Stimulated activated naive CD8-positive, alpha-beta T cell treated with anti-CD3 and anti-CD28 coated beads, Interleukin-15, Interleukin-2, amounts not matched to agents 100 U/mL and 50 U/mL, for 24 hours (primary cell): Measurements from ENCODE around the gene HS6ST3.

ENCODE experiments used
- ATAC-seq: fragments of 150-1000 bp; cut with Tn5 transposase; one replicate; pipeline ENCODE4 v1.10.0; 2021
- DNase-seq: peaks from one replicate; pipeline ENCODE4 v3.0.0; 2021

HS6ST3 gene

GRCh38 chr13:96844195-96844594 lies 754.3 kb downstream of the HS6ST3 start:
- DNase-seq (no peak), ATAC-seq (no peak)

- DNase-seq (no peak), ATAC-seq (no peak)
Observed at GRCh38 chr13:96844616-96845015, 754.7 kb downstream of the HS6ST3 start.

GRCh38 chr13:96848286-96848685 lies 758.4 kb downstream of the HS6ST3 start:
- no peak for ATAC-seq
- DNase-seq = no peak

GRCh38 chr13:96849091-96849490 lies 759.2 kb downstream of the HS6ST3 start:
- ATAC-seq (no peak), DNase-seq (no peak)

GRCh38 chr13:96850538-96851145 lies 760.7 kb downstream of the HS6ST3 start:
- no peak for ATAC-seq
- no peak for DNase-seq

GRCh38 chr13:96851856-96852445 lies 762.0 kb downstream of the HS6ST3 start:
- no peak for DNase-seq
- no peak for ATAC-seq

- no peak for DNase-seq
- no peak for ATAC-seq
Observed at GRCh38 chr13:96858133-96858826, 768.4 kb downstream of the HS6ST3 start.

GRCh38 chr13:96860882-96861281 lies 771.0 kb downstream of the HS6ST3 start:
- DNase-seq (no peak), ATAC-seq (no peak)

GRCh38 chr13:96862093-96862492 lies 772.2 kb downstream of the HS6ST3 start:
- ATAC-seq = no peak

GRCh38 chr13:96862999-96863398 lies 773.1 kb downstream of the HS6ST3 start:
- no peak for ATAC-seq
- DNase-seq = no peak

More at GRCh38 chr13:96862093-96862492, 772.2 kb downstream of the HS6ST3 start:
- no peak for DNase-seq

GRCh38 chr13:96871469-96871868 lies 781.6 kb downstream of the HS6ST3 start:
- no peak for ATAC-seq
- DNase-seq = no peak

- ATAC-seq (no peak), DNase-seq (no peak)
Observed at GRCh38 chr13:96880419-96880818, 790.5 kb downstream of the HS6ST3 start.
